NCI-H2081 (cell line): Measurements from ENCODE around the gene SSH2.

Experiments used
- DNase-seq, 2 experiments: peaks; one replicate each; lab custom pipeline; 2025; lab: John Stamatoyannopoulos, UW

The SSH2 gene

DNA sequence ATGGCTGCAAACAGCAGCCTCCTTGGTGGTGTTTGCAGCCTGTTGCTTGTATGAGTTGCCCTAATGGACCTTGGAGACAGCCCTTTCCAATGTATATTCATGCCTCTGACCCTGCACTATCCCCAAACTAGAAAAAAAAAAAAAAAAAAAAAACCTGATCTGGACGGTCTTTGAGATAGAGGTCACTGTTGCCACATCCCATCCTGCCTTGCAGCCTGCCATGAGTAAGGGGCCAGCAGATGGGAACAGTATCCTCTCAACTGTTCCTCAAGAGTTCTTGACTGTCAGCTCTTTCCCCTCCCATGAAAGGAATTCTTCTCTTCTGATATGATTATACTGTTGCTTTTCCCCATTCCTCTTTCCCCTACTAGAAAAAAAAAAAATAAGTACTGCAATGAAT is 152.4 kb downstream of the SSH2 start:
- no peak for DNase-seq

DNA sequence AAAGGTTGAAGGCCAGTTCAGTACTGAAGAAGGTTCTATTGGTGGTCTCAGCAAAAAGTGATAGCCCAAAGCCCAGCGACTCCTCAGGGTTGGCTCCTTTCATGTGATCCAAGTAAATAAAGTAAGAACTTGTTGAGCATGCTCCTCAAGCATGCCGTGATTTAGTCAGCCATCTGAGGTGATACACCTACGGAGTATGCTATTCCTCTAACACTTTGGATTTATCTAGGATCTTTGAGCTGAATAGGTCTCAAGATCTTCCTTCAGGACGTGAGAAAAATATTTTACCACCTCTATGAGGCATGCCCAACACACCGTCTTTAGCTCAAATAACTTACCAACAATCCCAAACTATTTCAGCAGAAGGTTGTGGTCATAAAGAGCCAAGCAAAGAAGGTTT is 154.0 kb downstream of the SSH2 start:
- no peak for DNase-seq

- no peak for DNase-seq
Measured at GRCh38 chr17:29772981-29773380, 157.0 kb downstream of the SSH2 start.

- peak in 1 of 2 experiments; percentile 11 for DNase-seq
Measured at GRCh38 chr17:29771546-29771945, 158.5 kb downstream of the SSH2 start.

- no peak for DNase-seq
Measured at GRCh38 chr17:29769225-29769624, 160.8 kb downstream of the SSH2 start.

DNA sequence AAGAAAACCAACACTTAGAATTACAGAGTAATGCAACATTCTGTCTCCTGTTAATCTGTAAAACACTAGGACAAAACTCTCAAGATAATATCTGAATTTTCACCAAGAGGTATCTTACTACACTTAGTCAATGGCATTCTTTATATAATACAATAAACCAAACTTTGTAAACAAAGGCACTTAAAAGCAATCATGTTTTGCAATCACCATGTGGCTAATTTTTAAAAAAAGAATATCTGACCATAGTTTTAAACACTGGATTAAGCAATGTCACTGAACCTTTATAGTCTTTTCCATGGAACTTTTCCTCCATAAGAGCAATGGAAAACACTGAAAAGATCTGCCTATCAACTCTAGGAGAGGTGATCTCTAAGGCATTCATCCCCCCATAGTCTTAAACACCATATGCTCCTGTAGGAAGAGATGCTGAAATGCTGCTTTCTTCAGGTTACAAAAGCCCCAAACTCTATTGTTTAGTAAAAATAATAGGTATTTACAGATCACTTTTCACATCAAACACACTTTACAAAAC is 163.2 kb downstream of the SSH2 start:
- DNase-seq: no peak

GRCh38 chr17:29764748-29765147 is 165.3 kb downstream of the SSH2 start:
- DNase-seq: no peak

DNA sequence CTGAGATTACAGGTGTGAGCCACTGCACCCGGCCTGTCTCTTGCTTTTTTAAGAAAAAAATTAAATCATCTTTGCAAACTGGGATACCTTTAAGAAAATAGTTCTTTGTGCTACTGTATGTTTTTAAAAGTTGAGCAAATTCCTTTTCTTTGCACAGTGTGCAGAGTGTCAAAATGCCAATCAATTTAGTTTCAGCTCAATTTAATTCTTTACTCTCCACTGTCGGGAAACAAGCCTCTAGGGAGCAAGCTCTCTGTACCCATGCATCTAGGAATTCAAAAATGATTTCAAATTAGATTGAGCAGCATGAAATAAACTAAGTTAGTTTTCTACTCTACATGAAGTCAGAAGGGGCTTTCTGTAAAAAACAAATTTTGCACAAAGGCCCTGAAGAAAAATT is 165.8 kb downstream of the SSH2 start:
- DNase-seq: no peak

DNA sequence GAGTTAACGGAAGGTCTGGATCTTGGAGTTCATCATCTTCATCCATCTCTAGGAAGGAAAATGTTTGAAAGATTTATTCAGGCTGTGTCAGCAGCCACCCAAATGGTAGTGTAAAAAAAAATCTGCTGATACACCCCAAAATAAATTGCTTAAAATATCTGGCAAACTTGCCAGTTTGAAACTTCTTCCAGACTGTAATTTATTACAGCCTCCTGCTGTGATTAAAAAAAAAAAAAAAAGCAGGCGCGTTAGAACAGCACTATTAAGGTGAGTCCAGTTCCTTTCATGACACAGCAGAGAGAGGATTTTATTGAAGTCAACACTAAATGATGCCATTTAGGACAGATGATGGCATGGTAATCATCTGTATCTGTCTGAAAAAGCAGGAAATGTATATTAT is 166.8 kb downstream of the SSH2 start:
- DNase-seq: no peak

GRCh38 chr17:29761040-29761761 is 168.8 kb downstream of the SSH2 start:
- no peak for DNase-seq

- DNase-seq: no peak
Measured at GRCh38 chr17:29760279-29761039, 169.6 kb downstream of the SSH2 start.

- no peak for DNase-seq
Measured at GRCh38 chr17:29758255-29758654, 171.8 kb downstream of the SSH2 start.

DNA sequence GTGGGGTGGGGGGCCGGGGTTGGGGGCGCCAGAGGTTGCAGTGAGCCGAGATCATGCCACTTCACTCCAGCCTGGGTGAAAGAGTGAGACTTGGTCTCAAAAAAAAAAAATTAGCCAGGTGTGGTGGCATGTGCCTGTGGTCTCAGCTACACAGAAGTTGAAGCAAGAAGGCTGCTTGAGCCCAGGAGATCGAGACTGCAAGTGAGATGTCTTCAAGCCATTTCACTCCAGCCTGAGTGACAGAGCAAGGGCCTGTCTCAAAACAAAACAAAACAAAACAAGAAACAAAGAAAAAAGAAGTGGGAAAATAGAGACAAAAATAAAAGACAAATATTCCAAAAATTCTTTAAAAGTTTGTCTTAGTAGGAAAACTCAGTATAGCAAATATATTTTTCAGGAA is 172.2 kb downstream of the SSH2 start:
- no peak for DNase-seq

DNA sequence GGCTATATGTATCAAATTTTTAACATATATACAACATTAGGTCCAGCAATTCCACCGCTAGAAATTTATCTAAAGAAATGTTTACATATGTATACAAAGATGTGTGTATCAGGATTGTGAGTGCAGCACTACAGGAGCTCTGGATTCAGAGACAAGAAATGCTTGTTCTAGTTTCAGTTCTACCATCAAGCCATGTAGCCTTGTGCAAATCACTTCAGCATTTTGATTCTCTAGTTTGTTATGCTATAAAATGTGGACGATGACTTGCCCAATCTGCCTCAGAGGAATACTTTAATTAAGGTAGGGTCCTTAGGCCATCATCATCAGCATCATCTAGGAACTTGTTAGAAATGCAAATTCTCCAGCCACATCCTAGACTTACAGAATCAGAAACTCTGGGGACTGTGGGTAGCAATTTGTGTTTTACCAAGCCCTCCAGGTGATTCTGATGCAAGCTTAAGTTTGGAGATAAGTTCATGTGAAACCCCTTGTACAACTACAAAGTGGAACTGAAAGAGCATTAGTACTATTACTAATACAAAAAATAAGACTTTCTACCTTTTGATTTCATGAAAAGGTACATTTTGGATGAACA is 176.1 kb downstream of the SSH2 start:
- DNase-seq: no peak

DNA sequence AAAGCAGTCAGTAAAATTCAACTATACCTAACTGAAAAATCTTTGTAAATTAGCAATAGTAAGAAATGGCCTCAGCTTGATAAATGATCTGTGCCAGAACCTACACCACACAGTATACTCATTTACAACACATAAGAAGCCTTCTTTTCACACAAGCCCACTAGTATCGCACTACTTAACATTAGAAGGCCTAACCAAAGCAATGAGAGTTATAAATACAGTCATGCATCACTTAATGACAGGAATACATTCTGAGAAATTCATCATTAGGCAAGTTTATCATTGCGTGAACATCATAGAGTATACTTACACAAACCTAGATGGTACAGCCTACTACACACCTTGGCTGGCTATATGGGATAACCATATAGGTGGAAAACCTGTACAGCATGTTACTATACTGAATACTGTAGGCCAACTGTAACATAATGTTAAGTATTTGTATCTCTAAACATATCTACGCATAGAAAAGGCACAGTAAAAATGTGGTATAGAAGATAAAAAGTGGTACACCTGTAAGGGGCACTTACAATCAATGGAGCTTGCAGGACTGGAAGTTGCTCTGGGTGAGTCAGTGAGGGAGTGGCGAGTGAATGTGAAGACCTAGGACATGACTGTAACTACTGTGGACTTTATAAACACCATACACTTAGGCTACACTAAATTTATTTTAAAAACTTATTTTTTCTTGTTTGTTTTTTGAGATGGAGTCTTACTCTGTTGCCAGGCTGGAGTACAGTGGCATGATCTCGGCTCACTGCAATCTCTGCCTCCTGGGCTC is 180.8 kb downstream of the SSH2 start:
- DNase-seq: no peak

DNA sequence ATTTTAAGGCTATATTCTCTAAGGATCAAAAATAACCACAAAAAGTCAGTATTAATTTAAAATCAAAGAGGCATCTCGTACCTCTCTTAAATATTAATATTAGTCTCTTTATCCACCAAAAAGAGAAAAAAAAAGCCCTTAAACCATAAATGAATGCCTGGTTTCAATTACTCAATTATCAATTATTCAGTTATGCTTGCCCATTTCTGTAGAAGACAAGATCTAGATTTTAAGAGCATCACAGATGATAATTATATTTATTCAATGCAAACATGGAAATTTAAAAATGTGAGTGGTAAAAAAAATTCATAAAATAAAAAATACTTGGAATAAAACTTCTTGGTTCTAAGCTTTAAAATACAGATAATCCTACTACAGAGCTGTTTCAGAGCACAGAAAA is 181.6 kb downstream of the SSH2 start:
- DNase-seq: no peak

DNA sequence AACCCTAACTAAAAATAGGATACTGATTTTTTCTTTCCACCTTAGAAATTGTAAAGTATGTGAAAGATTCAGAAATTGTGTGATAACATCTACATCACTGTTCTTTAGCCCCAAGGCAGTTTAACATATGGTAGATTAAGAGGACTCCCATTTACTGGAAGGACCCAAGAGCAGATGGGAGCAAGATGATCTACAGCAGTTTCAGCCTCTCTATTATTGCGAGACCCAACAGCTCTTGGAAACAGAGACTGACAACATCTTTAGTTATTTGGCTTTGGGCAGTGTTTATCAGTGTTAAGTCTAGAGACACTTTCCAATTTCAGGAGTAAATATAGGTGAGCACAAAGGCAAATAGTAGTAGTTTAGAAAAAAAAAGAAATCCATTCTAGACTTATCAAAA is 182.4 kb downstream of the SSH2 start:
- DNase-seq: no peak

DNA sequence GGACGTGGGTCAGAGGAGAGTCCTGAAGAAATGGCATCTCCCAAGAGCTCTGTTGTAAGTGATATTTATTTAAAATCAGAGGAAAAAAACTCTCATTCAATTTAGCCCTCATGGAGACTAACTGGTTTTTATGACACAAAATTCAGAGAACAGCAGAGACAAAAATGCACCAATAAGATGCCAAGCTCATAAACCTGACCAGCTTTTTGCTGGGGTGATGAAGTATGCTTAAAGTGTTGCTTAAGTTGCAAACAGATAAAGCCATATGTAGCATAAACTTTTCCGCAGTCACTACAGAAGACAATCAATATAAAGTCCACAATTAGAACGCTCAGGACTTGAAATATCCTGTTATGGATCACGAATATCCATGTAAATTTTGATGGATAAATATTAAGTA is 183.4 kb downstream of the SSH2 start:
- DNase-seq: no peak

DNA sequence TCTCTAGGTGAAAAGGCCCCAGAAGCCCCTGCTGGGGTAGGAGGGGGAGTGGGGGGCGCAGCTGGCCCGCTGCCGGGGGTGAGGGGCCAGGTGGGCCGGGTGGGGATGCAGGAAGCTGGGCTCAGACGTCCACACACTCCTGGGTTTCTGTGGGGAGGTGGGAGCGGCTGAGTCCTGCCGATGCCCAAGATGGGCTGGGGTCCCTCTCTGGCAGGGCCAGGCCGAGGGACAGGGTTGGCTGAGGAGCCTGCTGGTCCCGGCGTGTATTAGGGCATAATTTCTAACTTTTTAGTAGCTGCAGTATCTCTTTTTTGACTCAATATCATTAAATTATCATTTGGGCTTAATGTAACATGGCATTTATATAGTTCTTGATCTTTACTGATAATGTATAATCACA is 185.9 kb downstream of the SSH2 start:
- no peak for DNase-seq

DNA sequence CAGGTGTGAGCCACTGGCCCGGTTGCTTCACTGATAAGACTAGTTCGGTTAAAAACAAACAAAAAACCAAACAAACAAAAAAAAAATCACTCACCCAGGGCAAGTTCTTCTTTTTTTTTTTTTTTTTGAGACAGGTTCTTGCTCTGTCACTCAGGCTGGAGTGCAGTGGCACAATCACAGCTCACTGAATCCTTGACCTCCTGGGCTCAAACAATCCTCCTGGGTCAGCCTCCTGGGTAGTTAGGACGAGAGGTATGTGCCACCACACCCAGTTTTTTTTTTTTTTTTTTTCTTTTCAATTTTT is 187.9 kb downstream of the SSH2 start:
- no peak for DNase-seq

- DNase-seq: no peak
Measured at GRCh38 chr17:29740017-29740416, 190.0 kb downstream of the SSH2 start.

GRCh38 chr17:29734640-29735039 is 195.4 kb downstream of the SSH2 start:
- no peak for DNase-seq
